Lower leg skin (tissue), 3 donors: ENCODE measurements around the gene COX7B2.

Experiments
- POLR2A ChIP-seq, 2 donors: fragments of 450-650 bp; IDR thresholded peaks; one replicate each; pipeline ENCODE4 v1.6.1; 2016 to 2017; ENCODE audit warnings: antibody characterized with exemption in 2 of 2, mild to moderate bottlenecking in 1 of 2, moderate library complexity in 1 of 2
- TF ChIP-seq, protein P1 (sequence below), 3 donors: fragments of 450-650 bp; IDR thresholded peaks; one replicate each; pipeline ENCODE4 v1.5.1; 2016; ENCODE audit warnings: antibody characterized with exemption in 3 of 3, mild to moderate bottlenecking in 3 of 3, moderate library complexity in 2 of 3

DNA sequence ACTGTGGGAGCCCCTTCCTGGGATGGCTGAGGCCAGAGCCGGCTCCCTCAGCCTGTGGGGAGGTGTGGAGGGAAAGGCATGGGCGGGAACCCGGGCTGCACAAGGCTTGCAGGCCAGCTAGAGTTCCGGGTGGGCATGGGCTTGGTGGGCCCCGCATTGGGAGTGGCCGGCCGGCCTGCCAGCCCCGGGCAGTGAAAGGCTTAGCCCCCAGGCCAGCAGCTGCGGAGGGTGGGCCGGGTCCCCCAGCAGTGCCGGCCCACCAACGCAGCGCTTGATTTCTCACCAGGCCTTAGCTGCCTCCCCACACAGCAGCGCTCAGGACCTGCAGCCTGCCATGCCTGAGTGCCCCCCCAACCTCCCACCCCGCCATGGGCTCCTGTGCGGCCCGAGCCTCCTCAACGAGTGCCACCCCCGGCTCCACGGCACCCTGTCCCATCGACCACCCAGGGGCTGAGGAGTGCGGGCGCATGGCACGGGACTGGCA, 78.0 kb downstream of the COX7B2 start:
- no peak for TF ChIP-seq POLR2A (IDR thresholded peaks at IDR 0.05)
- TF ChIP-seq, protein P1, sequence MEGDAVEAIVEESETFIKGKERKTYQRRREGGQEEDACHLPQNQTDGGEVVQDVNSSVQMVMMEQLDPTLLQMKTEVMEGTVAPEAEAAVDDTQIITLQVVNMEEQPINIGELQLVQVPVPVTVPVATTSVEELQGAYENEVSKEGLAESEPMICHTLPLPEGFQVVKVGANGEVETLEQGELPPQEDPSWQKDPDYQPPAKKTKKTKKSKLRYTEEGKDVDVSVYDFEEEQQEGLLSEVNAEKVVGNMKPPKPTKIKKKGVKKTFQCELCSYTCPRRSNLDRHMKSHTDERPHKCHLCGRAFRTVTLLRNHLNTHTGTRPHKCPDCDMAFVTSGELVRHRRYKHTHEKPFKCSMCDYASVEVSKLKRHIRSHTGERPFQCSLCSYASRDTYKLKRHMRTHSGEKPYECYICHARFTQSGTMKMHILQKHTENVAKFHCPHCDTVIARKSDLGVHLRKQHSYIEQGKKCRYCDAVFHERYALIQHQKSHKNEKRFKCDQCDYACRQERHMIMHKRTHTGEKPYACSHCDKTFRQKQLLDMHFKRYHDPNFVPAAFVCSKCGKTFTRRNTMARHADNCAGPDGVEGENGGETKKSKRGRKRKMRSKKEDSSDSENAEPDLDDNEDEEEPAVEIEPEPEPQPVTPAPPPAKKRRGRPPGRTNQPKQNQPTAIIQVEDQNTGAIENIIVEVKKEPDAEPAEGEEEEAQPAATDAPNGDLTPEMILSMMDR (IDR thresholded peaks at IDR 0.05): no peak
